Caki2 (cell line): ENCODE data around the gene SPATA46. TPM values are rescaled to one million over a fixed set of nuclear protein-coding genes. Genes with fewer than 3 reads are reported as not detected.
A peak's percentile ranks its signal among the peaks of the same experiment; 100 is the strongest.
"Not testable (repeated sequence)": the region's sequence is repeated elsewhere in the genome, so short reads cannot be mapped to it uniquely, and the experiment has no call there.

ENCODE experiments used
- DNase-seq: peaks from one replicate; pipeline ENCODE4 v3.0.0-alpha.2; 2015; ENCODE audit warnings: low read depth
- in situ Hi-C: cut with HindIII; loops from 2 replicates; pipeline ENCODE4 v1.10.0; 2016; ENCODE audit warnings: low sequenced_read_pairs, low pct_unique_long_range_greater_than_20kb, mixed read lengths
- total RNA-seq: library from RNA; depleted of rRNA; stranded (reverse); fragments of >200 nt; shearing (Covaris generic); gene quantifications from 2 replicates; pipeline ENCODE4 v1.2.3, GENCODE V29; 2014; ENCODE audit warnings: low replicate concordance

Gene SPATA46
- total RNA-seq, 1 experiment from 2014 or later = not detected

DNA sequence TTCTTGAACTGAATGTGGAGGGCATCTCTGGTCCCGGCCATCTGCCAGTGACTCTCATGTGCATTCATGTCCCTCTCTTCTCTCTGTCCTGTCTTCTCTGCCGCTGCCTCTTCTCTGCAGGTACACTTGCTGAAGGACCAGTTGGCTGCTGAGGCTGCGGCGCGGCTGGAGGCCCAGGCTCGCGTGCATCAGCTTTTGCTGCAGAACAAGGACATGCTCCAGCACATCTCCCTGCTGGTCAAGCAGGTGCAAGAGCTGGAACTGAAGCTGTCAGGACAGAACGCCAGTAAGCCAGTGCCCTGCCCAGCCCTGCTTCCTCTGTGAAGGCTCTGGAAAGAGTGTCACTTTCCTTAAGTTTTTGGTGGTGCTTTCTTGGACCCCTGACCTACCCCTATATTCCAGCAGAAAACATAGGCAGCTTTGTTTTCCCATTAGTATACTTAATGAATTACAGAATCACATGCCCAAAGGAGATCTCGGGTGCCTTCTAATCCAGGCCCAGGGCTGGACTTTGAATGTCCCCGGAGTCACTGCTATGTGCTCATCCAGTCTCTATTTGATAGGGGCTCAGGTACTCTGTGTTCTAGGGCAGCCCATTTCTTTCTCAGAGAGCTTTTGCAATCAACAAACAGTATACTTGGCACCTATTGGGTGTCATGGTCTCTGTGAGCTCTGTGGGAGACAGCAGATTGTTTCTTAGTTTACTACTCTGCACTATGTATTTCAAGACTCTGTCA lies 11.2 kb downstream of the SPATA46 start:
- in situ Hi-C loops = no loop called here
- no peak for DNase-seq

DNA sequence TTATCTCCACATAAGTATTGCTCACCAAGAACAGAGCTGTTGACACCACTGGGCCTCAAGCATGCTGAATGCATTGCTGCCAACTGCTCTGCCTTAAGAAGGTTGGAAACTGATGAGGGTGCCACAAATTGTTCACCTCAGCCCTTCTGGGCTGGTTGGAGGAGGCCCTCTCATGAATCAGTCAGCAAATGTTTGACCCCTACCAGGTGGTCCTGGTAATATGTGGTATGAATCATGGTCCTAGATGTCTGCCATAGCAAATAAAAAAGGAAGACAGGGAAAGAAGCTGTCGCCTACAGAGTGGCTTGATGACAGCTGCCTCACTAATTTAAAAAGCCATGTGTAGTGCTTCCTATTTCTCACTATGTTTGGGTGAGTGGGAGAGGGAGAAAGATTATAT lies 12.2 kb downstream of the SPATA46 start:
- in situ Hi-C loops = no loop called here
- DNase-seq = no peak

DNA sequence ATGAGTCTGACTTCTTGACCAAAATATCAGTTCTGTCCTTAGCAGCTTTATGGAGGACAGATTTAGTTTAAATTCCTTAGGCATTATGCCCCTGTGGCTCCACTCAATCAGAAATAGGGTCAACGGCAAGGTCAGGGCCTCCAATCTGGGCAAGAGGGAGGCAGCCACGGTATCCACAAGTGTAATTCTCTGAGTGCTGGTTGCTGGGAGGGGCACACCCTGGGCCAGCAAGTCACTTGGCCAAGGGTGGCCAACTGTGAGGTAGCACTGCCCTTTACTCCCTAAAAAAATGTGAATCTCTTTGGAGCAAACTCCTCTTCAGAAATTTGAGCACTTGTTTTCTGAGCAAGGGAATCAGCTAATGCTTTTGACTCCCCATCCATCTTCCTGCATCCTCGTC lies 12.8 kb downstream of the SPATA46 start:
- DNase-seq = no peak
- in situ Hi-C loops = no loop called here

DNA sequence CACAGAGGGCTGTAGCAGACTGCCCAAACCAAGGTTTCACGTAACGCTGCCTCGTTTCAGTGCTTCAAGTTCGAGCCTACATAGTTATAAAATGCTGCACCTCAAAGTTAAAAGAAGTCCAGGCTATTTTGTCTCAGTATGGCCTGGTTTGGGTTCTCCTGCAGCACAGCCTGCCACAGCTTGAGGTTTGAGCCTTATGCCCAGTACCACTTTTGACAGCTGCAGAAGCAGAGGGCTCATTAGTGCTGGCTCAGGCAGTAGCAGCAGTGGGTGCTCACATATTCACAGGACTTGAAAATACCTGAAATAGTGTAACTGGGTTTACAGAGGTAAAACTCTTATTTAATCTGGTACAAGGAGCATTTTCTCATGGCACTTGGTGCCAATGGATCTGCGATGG lies 15.3 kb downstream of the SPATA46 start:
- in situ Hi-C loops = no loop called here
- DNase-seq = no peak

DNA sequence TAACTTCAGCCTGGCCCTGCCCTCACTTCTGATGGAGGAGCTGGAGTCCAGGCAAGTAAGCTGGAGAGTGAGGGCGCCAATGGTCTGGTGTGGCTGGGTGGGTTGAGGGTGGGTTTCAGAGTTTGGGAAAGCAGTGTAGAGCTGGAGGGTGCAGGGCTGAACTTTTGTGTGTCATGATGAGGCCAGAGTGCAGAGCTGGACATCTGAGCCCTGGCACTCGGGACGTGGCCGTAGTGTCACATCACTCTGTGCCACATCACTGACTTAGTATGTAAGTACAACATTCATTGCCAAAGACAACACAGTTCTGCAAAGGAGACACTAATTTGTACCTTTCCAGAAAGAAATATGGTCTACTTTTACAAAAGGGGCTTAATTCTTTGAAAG lies 15.8 kb downstream of the SPATA46 start:
- no peak for DNase-seq
- in situ Hi-C loops = no loop called here

DNA sequence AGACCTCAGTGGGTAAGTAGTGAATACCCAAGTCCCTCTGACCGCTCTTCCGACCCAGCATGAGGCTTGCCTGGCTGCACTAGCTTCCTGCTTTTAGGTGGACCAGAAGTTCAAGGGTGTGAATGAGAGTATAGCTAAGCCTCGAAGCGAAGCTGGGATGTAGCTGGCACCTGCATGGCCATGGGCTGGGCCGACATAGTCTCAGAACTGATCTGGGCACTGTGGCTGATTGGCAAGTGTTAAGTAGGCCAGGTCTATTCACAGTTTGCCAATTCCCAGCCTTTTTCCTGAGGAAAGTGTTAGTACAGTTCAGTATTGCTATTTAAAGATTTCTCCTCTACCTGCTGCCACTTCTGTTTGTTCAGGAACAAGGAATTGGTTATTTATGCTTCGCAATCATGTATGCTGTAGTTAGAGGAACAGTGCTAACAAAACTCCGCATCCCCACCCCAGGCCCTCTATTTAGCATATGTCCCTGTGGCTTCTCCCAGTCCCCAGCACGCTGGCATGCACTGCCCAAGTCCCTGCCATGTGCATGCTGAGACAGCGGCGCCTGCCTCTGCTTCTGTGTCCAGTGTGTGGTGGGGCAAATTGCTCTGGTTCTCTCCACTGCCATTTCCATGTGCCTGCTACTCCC lies 16.3 kb downstream of the SPATA46 start:
- in situ Hi-C loops = no loop called here
- DNase-seq = no peak

DNA sequence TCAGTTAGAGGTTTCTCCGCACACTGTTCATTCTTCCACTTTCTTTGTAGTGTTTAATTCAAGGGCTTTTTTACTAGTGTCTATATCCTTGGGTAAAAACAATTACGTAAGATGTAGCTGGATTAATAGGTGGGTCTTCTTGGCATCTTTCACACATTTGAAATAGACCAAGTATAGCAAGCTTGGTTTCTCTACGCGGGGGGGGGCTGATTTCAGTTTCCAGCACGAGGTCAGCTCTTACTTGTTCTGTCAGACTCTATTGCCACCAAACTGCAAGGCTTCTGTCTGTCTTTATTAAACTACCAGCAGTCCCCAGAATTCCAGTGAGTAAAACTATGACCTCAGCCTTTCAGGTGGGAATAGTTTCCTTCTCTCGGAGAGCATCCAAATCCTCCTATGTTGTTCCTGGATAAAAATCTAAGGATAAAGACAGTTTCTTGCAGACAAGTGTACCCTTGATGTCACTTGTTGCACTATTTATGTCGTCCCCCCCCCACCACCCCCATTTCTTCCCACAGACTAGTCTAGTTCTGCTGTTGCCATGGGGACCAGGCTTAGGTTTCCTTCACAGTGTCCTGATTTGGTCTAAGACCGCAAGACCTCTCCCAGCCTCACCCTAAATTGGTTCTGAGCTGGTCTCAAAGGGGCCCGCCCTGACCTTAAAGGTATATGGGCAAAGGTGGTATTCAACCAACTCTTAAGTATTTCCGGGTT lies 17.0 kb downstream of the SPATA46 start:
- in situ Hi-C loops = no loop called here
- DNase-seq = no peak

DNA sequence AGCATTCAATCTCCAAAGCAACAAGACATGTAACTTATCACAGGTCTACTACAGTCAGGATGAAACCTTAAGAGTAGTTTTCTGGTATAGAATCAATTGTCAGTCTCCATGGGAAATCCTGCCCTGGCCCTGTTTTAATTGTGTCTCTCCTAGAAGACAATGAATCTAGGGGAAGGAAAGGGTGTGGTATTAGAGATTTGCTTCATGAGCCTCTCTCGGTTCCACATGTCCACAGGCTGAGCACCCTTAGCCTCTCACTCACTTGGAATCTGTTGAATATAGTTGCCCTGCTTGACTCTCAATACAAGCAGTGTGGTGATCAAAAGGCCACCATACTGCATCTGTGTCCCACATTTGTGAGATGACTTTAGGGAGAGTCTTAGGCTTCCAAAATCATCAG lies 17.7 kb downstream of the SPATA46 start:
- in situ Hi-C loops = no loop called here
- DNase-seq = no peak

DNA sequence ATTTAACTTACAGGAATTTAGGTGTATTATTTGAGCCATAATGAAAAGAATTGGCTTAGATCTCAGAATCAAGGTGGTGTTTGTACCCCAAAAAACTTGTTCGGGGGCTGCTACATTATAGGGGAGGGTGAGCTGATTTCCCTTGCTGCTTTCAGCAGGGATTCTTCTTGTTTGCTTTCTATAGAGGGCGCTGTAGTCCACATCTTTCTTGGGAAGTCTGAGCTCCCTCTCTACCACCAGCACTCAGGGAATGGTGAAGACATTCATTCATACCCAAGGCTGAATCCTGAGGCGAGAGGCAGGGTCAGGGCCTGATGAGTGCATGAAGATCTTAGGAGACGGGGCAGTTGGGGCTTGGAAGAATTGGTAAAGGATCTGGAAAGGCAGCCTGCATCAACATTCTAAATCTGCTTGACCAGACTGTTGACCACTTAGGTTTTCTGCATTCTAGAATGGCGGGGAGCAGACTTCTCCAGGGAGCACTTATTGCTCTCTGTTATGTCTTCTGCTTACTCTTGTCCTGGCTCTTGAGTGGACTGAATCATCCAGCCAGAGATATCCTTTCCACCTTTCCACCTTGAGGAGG lies 18.9 kb downstream of the SPATA46 start:
- DNase-seq = peak; percentile 23
- in situ Hi-C loops = no loop called here

DNA sequence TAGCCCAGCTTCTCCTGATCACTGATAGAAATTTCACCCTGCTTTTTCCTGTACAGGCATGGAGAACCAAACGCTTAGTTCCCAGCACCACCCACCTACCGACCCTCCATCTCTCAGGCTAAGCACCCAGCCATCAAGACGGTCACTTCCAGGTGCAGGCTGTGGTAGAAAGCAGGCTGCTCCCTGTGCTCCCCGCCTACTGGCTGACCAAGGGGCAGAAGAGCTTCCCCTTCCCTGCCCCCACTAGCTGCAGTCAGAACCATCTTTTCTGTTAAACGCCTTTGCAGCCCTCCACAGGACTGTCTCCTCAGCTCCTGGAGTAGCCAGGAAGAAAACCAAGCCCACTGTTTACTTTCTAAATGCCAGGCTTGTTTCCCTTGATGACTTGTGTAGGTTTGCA lies 23.0 kb downstream of the SPATA46 start:
- DNase-seq = no peak
- in situ Hi-C loops = no loop called here

DNA sequence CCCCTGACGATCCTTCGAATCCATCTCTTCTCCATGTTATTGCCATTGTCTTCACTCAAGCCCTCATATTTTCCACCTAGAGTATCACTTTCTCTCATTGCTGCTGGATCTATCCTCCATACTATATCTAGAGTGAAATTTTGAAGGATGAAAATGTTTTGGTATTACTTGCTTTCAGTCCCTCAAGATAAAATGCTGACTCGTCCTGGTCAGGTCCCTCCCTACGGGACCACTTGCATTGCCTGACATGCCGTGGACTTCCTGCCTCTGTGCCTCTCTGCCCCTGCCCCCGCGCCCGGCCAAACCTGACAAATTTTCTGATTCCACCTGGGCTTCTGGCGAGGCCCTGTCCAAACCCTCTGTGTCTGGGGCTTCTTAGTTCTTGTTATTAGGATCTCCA lies 23.6 kb downstream of the SPATA46 start:
- in situ Hi-C loops = no loop called here
- no peak for DNase-seq

DNA sequence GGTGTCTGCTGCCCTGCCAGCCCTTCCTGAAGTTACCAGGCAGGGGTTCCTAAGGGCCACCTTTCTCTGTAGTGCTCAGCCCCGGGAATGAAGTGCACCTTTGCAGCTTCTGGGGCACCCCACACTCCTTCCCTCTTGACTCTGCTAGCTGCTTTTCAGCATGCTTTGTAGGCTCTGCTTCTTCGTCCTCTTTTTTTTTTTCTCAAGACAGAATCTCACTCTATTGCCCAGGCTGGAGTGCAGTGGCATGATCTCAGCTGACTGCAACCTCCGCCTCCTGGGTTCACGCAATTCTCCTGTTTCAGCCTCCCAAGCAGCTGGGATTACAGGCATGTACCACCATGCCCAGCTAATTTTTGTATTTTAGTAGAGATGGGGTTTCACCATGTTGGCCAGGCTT lies 24.8 kb downstream of the SPATA46 start:
- DNase-seq, in situ Hi-C loops: not testable (repeated sequence)

DNA sequence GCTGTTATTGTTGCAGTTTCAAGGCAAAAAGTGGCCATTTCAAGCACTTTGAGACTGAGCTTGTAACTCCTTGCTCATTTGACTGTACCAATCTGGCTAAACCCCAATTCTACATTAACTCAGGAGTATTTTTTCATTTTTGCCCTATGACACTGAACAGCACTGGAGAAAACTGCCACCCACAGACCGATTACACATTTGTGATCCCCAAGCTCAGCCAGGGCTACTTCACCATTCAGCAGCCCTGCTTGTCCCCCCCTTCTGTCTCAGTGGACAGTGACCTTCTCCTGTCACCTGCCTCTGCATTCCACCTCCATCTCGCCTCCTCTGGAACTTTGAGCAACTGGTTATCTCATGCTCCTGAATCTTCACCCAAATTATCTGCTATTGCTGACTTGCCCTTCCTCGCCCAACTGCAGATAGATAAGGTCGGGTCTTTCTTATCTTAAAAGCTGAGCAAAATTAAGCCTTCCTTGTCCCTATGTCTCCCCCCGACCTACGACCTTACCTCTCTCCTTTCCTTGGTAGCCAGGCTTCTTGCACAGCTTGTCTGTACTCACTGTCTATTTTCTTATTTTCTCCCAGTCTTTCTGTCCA lies 25.3 kb downstream of the SPATA46 start:
- DNase-seq = no peak
- in situ Hi-C loops = no loop called here

DNA sequence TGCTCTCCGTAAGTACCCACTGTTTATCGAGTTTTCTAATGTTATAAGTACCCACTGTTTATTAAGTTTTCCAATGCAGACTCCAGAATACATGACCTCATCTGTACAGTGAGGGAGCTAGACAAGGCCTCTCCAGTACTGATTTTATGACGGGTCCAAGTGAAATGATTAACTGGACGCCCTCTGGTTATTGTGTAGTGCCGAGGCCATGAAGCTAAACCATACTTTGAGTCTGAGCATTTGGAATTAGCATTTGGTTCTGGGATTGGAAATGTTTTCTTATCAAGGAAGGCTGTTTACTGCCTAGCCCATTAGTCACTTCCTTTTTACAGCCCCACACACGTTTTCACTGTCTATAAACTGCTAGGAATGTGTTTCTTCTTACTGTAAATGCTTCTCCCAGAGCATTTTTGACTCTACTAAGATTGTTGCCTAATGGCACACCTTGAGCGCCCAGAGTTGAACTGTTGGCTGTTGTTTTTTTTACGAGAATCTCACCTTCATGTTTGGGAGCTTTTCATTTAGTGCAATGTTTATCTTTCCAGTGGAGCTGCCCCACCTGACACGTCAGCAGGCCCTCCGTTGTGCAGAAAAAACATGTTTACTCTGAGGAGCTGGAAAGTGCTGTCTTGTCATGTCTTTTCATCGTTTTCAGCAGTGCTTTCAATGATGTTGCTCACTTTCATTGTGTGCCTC lies 26.9 kb downstream of the SPATA46 start:
- peak; percentile 82 for DNase-seq
- in situ Hi-C loops = no loop called here

DNA sequence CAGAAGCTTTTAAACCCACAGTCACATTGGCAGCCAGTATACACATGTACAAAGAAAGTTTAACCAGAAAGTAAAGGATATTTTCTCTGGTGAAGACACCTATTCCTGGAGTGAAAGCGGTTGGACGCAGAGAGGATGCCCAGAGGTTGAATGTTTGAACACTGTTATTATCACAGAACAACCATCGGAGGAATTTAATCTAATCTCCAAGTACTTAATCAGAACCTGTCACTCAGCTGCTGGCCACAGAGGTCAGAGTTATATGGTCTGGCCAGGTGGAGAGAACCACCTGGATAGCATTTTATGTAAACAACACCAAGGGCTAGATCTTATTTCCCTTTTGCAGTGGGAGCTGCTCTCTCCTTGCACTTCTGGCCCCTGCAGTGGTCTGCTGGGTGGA lies 29.4 kb downstream of the SPATA46 start:
- no peak for DNase-seq
- in situ Hi-C loops = no loop called here

DNA sequence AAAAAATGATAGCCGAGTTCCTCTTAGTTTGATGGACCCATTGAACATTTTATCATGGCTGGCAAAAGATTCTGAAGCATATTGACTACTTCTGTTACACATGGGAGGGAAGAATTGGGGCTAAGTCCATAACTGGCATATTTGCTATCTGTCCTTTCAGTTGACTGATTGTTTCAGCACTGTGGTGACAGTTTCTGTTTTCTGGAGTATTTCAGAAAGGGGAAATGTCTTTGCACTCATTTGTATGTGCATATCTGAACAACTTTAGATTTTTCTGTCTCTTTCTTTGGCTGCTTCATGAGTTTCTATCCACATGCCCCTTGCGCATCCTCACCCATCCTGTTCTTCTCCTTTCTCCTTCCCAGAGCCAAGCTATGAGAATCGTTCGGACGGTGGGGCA lies 33.2 kb downstream of the SPATA46 start:
- in situ Hi-C loops = no loop called here
- no peak for DNase-seq

DNA sequence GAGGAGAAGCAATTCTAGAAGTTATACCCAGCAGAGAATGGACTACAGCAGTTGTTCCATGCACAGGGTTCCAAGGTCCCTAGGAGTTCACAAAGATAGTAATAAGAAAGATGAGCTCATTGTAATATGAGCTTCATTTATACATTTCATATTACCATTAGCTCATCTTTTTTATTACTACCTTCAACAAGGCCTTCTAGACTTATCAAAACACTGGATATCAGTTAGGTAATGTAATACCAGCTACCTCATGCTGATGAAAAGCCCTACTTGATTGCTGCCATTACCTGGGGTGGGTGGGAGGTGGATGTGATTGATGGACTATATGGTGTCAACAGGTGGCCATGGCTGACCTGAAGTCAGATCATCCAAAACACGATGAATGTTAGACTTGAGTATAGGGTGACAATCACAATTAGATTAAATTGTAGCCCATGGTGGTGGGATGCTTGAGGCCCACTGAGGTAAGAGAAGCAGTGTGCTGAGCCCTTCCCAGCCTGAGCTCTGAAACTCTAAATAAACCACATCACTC lies 34.1 kb downstream of the SPATA46 start:
- no peak for DNase-seq
- in situ Hi-C loops = no loop called here

DNA sequence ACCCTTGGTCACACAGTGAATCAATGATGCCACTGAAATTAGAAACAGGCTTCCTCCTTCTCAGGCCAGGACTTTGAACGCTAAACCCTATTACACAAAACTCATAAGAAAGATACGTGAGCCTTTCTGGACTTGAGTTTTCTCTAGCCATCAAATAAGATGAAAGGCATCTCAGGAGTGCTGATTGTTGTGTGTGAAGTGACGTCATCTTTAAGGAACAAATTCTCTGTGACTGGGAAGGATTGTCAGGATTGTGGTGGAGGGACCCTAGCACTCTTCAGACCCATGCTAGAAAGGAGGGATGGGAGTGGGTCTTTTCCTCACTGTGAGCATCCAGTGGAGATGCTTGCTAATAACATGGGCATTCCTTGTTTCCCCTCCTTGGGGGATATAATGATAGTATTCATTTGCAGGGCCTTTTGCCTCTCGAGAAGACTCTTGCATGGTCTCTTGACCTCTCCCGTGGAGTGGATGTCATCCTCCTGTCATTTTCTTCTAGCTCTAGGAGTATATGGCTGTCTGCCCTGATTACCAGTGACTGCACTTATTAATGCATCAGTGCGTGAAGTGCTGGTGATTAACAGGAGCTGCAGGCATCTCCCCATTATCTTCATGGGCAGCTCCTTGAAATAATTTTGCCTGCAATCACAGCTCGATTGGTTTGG lies 39.9 kb downstream of the SPATA46 start:
- in situ Hi-C loops = no loop called here
- DNase-seq = no peak
